DMS 273 (cell line): ENCODE measurements around the gene GALNS.
A peak's percentile ranks its signal among the peaks of the same experiment; 100 is the strongest.
"Not testable (repeated sequence)": the region's sequence is repeated elsewhere in the genome, so short reads cannot be mapped to it uniquely, and the experiment has no call there.

Experiments
- DNase-seq: peaks from one replicate; lab custom pipeline; 2025; ENCODE audit not compliant: unreplicated experiment; lab: John Stamatoyannopoulos, UW

Gene GALNS

DNA sequence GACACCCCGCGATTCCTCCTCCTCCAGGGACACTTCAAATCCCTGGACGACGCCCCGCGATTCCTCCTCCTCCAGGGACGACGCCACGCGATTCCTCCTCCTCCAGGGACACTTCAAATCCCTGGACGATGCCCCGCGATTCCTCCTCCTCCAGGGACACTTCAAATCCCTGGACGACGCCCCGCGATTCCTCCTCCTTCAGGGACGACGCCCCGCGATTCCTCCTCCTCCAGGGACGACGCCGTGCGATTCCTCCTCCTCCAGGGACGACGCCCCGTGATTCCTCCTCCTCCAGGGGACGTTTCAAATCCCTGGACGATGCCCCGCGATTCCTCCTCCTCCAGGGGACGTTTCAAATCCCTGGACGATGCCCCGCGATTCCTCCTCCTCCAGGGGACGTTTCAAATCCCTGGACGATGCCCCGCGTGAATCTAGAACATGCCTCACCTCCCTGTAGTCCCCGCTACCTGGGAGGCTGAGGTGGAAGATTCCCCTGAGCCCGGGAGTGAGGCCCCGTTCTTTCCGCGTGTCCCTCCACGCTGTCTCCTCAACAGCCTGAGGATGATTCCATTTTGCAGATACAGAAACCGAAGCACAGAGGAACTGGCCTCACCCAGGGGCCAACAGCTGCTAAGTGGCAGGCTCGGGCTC lies 33.1 kb upstream of the GALNS start:
- not testable (repeated sequence) for DNase-seq

DNA sequence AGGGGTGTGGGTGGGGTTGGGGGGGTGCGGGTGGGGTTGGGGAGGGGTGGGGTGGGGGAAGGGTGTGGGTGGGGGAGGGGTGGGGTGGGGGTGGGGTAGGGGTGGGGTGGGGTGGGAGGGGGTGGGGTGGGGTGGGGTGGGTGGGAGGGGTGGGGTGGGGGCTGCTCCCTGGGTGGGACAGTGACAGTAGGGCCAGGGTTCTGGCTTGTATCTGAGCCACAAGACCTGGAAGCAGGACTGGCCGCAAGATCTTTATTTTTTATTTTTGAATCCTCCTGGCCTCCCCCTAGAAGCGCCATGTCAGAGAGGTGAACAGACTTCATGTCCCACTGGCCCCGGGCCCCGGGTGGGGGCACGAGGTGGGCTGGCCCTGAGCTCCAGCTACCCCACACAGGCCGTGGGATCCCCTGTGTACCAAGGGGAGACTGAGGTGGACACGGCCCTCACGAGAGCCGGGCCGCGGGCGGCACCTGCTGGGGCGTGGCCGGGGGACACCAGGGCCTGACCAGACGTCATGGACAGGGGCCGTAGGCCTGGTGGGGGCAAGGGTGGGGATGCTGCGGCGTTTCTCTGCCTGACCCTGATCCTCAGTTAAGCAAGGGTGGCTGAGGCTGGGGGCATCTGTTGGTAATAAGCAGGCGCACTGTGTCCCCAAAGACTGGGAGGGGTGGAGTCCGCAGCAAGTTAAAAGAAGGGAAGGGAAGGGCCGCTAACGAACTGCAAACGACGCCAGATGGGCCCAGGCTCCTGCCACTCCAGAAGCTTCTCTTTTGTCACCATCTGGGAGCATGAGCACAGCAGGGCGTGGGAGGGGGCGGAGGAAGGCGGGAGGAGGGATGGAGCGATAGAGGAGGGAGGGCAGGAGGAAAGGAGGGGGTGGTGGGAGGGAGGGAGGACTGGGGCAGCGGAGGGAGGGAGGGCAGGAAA lies 32.0 kb upstream of the GALNS start:
- DNase-seq: peak; percentile 84

DNA sequence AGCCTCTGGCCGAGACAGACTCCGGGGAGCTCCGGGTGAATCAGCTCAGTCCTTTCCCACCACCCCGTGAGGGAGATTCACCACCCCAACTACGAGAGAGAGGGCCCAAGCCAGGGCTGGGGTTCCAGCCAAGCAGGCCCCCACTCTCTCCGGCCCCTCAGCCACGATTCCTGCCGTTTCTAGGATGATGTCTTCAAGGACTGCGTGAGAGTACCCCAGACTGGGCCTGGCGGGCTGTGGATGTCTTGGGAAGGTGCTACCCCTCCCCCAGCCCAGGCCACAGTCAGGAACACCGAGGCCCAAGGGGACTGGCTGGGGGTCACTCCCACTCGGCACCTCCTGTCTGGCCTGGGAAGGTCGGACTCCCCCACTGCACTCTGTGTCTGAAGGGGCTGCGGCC lies 31.3 kb upstream of the GALNS start:
- no peak for DNase-seq

DNA sequence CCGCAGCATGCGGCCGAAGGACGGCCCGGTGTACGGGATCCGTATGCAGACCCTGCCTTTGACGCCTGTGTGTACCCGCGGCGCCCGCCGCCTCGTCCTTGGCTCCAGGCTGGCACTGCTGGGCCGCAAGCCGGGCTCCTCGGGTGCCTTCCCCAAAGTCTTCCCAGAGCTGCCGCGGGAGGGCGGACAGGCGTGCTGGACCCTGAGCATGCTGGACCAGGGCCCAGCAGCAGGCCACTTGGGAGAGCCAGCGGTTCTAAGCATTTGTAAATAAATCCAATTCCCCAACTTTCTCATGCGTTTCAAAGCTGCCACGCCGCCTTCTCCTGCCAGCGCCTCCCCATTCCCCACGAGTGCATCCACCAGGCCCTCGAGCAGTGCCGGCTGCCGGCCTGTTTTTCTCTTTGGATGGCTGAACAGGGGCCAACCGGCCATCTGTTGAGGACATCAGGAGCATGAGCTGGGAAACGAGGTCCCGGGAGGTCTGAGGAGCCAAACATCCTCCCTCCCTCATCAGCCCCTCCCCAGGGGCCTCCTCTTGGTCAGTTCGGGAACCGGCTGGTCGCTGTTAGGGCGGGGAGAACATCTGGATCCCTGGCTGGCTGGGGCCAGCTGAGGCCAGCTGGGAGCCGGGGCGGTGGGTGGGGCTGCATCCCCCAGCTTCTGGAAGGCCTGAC lies 30.2 kb upstream of the GALNS start:
- DNase-seq: peak; percentile 97

DNA sequence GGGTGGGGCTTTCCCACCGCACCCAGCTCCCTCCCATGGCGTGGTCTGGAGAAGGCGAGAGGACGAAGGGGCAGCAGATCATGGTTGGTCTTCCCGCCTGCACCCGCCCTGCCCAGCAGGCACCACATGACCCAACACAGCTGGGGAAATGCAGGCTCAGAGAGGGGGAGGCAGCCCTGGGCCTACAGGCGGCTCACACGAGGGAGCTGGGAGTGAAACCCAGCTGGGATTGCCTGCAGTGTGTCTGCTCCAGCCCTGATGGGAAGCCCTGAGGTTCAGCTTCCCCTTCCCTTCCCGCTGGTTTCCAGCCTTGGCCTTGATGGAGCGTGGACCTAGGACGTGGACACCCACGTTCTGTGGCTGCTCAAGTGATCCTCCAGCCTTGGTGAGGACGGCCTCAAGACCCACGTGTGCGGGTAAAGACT lies 29.7 kb upstream of the GALNS start:
- DNase-seq: peak; percentile 55

DNA sequence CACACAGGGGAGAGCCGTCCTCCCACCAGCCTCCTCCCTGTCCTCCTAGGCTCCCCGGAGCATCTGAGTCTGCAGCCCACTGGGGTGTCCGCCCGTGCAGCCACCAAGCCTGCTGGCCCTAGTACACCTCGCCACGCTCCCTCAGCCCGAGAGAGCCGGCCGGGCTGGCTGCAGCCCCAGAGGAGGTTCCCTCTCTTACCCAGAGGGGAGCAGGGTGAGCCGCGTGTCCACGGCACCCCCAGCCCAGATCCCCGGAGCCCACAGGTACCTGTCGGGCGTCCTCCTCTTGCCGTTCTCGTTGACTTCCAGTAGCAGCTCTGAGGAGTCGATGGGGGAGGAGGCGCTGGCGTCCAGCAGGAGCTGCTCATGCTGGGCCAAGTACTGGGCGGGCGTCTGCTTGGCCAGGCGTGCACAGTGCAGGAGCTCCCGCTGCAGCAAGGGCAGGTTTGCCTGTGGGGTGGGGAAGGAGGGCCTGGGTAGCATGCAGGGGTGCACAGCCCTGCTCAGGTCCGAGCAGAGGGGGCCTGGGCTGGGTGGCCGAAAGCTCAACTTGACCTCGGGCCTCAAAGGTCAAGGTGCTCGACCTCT lies 29.0 kb upstream of the GALNS start:
- DNase-seq: no peak

DNA sequence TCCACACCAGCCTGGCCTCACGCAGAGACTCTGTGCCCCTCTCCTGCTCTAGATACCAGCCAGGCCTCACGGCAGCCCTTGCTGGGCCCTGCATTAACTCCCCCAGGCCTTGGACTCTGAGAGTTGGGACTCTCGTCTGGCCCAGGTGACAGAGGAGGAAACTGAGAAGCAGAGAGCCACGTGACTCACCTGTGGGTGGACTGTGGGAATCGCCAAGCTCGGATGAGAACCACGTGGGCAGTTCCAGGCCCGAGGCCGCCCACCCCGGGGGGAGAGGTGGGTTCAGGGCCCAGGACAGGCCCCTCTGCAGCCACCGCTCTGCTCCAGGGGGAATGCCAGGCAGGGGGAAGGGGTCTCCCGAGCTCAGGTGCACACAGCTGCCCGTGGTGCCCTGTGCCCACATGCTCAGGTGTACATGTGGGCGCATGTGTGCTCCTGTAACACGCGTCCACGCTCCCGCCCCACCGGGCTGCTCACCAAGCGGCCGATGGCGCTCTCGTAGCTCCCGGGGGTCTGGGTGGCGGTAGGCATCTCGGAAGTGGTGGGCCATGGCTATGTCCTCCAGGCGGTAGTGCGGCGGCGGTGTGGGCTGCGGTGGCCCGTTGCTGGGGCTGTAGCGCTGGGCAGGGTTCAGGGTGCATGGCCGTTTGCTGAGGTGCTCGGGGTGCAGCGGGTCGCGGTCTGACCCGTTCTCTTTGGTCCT lies 28.0 kb upstream of the GALNS start:
- no peak for DNase-seq

GRCh38 chr16:88883946-88884345 lies 27.2 kb upstream of the GALNS start:
- DNase-seq: peak; percentile 82

- DNase-seq: no peak
Observed at GRCh38 chr16:88883117-88883895, 26.6 kb upstream of the GALNS start.

DNA sequence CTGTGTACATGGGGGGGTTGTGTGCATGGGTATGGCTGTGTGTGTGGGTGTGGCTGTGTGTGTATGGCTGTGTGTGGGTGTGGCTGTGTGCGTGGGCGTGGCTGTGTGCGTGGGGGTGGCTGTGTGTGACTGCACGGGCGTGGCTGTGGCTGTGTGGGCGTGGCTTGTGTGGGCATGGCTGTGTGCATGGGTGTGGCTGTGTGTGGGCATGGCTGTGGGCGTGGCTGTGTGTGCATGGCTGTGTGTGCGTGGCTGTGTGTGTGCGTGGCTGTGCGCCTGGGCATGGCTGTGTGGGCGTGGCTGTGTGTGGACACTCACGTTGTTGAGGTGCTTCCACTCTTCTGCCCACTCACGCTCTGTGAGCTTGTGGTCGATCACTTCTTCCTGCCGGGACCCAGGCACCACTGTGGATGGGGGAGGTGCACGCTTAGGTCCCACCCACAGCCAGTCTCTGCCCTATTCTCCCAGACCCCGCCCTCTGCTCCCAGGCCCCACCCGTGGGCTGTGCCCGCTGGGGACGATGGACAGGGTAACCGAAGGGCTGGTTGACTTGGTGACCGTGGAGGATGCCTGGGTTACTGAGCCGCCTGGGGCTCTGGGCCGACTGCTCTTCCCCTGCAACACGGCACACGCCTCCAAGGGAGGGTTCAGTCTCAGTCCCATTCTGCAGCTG lies 25.7 kb upstream of the GALNS start:
- DNase-seq: no peak

DNA sequence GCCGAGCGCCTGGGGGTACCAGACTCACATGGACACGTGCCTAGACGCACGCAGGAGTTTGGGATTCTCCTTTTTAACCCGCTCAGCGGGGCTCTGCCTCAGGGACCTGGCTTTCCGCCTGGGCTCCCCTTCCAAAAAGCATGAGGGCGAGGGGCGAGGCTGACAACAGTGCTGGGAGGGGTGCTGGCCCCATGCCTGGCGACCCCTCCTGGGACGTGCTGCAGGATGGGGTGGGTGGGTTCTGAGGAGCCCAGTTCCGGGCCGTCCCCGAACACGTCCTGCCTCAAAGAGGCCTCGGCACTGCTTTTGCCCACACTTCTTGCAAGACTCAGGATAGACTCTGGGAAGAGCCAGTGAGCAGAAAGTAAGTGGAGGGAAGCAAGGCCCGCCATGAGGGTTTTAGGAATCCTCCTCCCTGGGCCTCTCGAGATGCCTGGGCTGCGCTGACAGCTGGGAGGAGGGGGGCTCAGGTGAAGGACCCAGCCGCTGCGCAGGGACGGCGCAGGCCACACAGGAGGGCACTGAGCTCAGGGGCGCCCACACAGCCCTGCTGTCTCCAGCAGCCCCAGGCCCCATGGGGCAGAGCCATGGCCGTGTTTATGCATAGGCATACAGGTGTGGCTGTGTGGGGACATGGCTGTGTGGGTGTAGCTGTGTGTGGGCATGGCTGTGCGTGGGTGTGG lies 25.1 kb upstream of the GALNS start:
- DNase-seq: no peak

DNA sequence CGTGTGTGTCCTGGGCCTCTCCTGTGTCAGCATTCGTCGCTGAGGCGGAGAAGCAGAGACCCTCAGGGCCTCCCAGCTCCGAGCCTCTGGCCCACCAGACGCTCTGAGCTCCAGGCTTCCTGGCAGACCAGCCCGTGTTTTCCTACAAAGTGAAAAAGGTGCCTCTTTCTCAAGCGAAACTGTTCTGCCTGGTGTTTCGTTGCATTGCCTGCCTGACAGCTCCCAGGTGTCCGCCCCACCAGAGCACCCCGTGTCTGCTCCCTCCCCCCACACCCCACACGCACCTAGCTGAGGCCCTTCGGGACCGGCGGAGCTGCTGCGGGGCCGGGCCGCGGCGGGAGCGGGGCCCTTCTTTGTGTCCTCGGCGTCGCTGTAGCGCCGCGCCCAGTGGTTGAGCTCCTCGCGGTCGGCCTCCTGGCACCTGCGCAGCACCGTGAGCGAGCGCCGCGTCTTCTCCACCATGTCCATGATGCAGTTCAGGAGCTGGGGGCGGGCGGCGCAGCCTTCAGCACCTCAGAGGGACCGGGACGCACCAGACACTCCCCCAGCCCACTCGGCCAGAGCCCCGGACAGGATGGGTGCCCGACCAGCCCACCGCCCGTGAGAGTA lies 24.4 kb upstream of the GALNS start:
- no peak for DNase-seq

DNA sequence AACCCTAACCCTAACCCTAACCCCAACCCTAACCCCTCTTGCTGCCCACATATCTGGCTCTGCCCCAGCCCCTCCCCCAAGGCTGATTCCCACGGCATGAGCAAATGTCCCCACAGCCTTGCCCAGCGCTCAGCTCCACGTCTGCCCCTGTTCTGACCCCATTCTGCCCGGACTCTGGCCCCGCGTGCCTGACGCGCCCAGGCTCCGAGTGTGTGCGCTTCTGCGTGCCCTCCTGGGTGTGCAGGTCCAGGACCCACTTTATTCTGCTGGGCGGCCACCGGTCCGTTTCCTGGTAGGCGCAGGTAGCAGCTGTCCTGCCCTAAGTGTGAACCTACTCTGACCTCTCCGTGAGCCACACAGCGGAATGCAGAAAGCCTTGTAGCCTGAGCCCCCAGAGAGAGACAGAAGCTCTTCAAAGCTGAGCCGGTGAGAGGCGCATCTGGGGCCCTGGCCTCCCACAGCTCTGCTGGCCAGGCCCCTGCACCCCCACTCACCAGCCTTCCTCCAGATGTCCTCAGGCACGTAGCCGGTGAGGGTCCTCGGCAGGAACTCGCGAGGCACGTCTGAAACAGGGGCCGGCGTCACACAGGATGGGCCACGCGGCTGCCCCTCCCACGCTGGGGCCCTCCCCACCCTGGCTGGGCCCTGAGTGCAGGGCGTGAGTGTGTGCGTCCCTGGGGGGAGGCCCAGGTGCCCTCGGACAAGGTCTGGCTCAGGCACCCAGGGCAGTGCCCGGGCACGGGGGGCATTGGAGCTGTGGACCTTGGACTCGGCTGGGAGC lies 23.7 kb upstream of the GALNS start:
- no peak for DNase-seq

- no peak for DNase-seq
Observed at GRCh38 chr16:88879788-88880055, 23.0 kb upstream of the GALNS start.

DNA sequence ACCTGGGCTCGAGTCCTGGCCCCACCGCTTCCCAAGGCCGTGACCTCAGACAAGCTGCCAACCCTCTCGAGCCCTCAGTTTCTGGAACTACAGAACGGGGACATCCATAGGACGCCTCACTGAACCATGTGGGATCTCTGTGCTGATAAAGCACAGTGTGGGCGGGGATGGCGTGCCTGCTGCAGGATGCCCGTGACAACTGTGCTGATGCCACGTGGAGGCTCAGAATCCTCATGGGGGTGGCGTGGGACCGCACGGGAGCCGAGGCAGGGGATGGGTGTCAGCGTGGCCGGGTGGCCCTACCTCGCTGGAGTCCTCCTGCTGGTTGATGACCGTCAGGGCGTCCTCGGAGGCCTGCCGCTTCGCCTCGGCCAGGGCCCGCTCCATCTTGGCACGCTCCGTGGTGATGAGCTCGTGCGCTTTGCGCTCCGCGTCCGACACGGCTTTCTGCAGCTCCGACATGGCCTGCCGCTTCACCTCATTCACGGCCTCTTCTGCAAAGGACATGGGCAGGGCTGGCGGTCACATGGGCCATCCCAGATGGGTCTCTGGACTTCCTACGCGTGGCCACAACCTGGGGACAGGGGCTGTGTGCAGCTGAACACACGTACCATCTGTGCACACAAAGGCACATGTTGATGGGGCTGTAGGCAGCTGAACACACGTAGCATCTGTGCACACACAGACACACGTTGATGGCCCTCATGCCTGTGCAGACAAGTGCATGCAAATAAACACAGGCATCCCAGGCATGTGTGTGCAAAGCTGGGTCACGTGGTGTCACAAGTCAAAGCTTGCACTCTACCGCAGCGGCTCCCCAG lies 22.4 kb upstream of the GALNS start:
- no peak for DNase-seq

DNA sequence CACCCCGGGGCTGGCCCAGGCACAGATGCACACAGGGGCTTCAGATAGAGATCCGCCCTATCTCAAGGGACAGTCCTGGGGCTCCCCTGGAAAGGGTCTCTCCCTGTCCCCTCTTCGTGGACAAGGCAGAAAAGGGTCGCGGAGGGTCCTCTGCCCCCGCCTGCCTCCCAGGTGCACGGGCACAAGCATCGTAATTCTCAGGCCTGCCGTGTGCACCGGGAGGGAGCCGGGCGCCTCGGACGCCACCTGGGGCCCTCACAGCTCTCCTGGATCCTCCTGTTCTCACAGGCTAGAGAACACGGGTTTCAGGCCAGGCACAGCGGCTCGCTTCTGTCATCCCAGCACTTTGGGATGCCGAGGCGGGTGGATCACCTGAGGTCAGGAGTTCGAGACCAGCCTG lies 21.6 kb upstream of the GALNS start:
- DNase-seq: no peak
